ENCODE measurements around the gene THAP7. TPM values are rescaled to one million over a fixed set of nuclear protein-coding genes. Genes with fewer than 3 reads are reported as not detected.
"Not testable (repeated sequence)": the region's sequence is repeated elsewhere in the genome, so short reads cannot be mapped to it uniquely, and the experiment has no call there.

THAP7 gene
- total RNA-seq, 1 experiment from 2014 or later = 23.5 TPM

- DNase-seq (ENCODE audit: low read depth, low spot score) (no peak), ATAC-seq (no peak)
- no peak overlapping the region for H3K27ac ChIP-seq (ENCODE audit: low read length)
- H3K36me3 ChIP-seq (ENCODE audit: control insufficient read depth, insufficient read depth, low read length) = no peaks in the 10 kb centered on the region
- intact Hi-C loops (cut with micrococcal nuclease; ENCODE audit: unreplicated experiment) (no loop called here), in situ Hi-C loops (cut with HindIII; ENCODE audit: low pct_unique_long_range_greater_than_20kb, low sequenced_read_pairs) (no loop called here)
- ChIA-PET CTCF (no interaction called here), POLR2A (interaction anchor here (0.7 kb wide), 1 partner anchor 15 kb away, joined by 4 read pairs; no protein-coding TSS in a partner anchor)
- no peaks in the 10 kb centered on the region for H3K4me1 ChIP-seq (ENCODE audit: control insufficient read depth, insufficient read depth, low read length)
- TF ChIP-seq TCF7L2 (IDR thresholded peaks at IDR 0.05; ENCODE audit: low read depth, low read length) (no peak), SIN3A (IDR thresholded peaks at IDR 0.05; ENCODE audit: borderline replicate concordance, insufficient read depth, low read depth, low read length) (no peak), CTCF (IDR thresholded peaks at IDR 0.05) (no peak), POLR2AphosphoS5 (IDR thresholded peaks at IDR 0.05; ENCODE audit: low read depth, low read length) (no peak), REST (IDR thresholded peaks at IDR 0.05; ENCODE audit: insufficient read depth in 1 of 2, low read depth in 2 of 2, low read length in 1 of 2) (no peak)
- no peaks in the 10 kb centered on the region for H3K9me3 ChIP-seq (ENCODE audit: control insufficient read depth, insufficient read depth, low read depth, low read length)
- H3K27me3 ChIP-seq (ENCODE audit: control insufficient read depth, insufficient read depth, low read length) = no peaks in the 10 kb centered on the region
- no peak overlapping the region for H3K4me3 ChIP-seq (ENCODE audit: low read depth in 2 of 2, low read length in 2 of 2)
- BruUV-seq (replicated peaks) = no TSS peak
Observed at GRCh38 chr22:20972933-20973577, 28.9 kb downstream of the THAP7 start.

GRCh38 chr22:20972014-20972694, 29.8 kb downstream of the THAP7 start:
- DNase-seq (ENCODE audit: low read depth, low spot score); H3K27ac ChIP-seq (ENCODE audit: low read length); in situ Hi-C loops (cut with HindIII; ENCODE audit: low pct_unique_long_range_greater_than_20kb, low sequenced_read_pairs); H3K4me3 ChIP-seq (ENCODE audit: low read depth in 2 of 2, low read length in 2 of 2); H3K9me3 ChIP-seq (ENCODE audit: control insufficient read depth, insufficient read depth, low read depth, low read length); H3K36me3 ChIP-seq (ENCODE audit: control insufficient read depth, insufficient read depth, low read length); intact Hi-C loops (cut with micrococcal nuclease; ENCODE audit: unreplicated experiment); H3K27me3 ChIP-seq (ENCODE audit: control insufficient read depth, insufficient read depth, low read length); H3K4me1 ChIP-seq (ENCODE audit: control insufficient read depth, insufficient read depth, low read length); ATAC-seq; BruUV-seq (replicated peaks): not testable (repeated sequence)
- POLR2A ChIA-PET = interaction anchor here (0.7 kb wide), 1 partner anchor 14 kb away, joined by 4 read pairs; no protein-coding TSS in a partner anchor
- CTCF ChIA-PET = interaction anchor here (0.6 to 1.0 kb wide), 2 partner anchors 9 to 86 kb away, joined by 4 to 6 read pairs; no protein-coding TSS in a partner anchor

All from Panc1 (cell line).